HG03378 (cell line): ENCODE results near the gene C2orf81.
A peak's percentile ranks its signal among the peaks of the same experiment; 100 is the strongest.
"Not testable (repeated sequence)": the region's sequence is repeated elsewhere in the genome, so short reads cannot be mapped to it uniquely, and the experiment has no call there.

Experiments
- ATAC-seq: cut with Tn5 transposase; IDR thresholded peaks from one replicate; pipeline ENCODE4 v1.9.1; 2021; ENCODE audit warnings: mild to moderate bottlenecking, moderate library complexity; ENCODE audit not compliant: unreplicated experiment

C2orf81 gene

DNA sequence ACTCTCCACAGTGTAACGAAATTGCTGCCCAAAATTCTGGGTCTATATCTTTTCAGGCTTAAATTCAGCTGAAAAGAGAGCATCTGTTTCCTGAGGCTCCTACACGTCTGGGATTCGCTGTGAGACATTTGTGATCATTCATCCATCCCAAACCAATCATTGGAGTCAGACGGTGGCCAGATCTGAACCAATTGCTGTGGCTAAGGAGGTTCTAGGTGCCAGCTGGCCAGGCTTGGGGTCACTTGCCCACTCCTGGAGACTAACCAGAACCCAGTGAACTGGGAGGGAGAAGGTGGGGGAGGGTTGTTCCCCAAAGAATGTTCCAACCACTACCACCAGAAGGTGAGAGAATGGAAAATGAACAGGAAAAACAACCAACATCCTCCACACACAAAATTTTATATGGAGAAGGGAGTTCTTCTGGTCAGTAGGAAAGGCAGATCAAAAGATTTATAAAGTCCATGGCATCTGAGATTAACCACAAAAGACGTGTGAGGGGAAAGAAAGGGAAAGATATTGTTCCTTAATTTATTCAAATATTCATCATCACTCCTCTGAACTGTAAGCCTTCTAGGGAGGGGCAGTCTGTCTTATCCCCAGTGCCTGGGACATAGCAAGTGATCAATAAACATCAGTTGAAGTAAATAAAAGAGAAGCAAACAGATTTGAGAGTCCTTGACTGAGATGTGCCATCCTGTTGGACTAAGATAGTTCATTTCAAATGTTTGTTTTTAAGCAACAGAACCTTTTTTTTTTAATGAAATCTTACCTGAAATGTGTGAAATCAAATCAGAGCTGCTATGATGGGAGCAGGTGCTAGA is 23.3 kb upstream of the C2orf81 start:
- ATAC-seq: no peak

DNA sequence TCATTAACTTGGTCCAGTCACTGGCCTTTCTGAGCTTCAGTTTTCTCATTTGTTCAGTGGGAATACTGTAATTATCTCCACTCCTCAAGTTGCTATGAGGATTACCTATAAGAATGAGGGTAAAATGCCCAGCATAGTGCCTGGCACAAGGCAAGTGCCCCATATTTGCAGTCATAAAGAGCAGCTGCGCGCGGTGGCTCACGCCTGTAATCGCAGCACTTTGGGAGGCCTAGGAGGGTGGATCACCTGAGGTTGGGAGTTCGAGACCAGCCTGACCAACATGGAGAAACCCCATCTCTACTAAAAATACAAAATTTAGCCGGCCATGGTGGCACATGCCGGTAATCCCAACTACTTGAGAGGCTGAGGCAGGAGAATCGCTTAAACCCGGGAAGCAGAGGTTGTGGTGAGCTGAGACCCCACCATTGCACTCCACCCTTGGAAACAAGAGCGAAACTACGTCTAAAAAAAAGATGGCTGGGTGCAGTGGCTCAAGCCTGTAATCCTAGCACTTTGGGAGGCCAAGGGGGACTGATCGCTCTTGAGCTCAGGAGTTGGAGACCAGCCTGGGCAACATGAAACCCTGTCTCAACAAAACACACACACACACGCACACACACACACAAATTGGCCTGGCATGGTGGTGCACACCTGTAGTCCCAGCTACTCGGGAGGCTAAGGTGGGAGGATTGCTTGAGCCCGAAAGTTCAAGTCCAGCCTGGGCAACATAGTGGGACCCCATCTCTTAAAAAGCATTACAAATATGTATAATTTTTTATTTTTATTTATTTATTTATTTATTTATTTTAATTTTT is 21.3 kb upstream of the C2orf81 start:
- ATAC-seq: not testable (repeated sequence)

DNA sequence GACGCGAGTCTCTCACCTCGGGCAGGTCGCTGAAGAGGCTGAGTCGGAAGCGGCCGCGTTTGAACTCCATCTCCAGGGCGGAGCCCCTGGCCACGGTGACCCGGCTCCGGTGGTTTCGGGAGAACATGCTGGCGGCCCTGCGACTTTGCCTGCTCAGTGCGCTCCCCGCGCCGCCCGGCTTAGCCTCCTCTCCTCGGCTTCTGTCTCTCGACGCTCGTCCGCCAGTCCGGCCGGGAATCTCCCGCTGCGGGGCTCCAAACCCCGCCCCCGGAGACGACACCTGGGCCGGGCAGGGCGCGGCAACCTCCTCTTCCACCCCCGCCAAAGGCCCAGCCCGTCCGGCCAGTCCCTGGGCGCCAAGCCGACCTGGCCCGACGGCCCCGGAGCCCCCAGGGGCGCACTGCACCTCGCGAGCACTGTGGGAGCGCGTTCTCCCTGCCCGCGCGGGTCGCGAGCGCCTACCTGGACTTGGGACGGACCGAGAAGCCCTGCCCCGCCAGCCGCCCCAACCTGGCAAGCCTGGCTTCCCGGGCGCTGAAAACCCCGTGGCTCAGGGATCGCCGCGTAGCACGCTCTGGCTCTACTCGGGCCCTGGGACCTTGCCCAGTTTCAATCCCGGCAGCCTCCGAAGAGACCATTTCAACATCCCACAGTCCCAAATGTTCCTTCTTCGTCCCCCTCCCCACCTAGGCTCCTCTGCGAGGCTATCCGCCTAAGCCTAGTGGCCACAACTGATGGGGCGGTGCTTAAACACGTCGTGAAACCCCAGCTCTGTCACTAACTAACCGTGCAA is 20.5 kb upstream of the C2orf81 start, which contains the start of gene RTKN:
Gene RTKN (minus strand): TSS at position 248 of the 793 bp plus-strand sequence. CDS start 121 bp downstream, at position 127.
- ATAC-seq: no peak

DNA sequence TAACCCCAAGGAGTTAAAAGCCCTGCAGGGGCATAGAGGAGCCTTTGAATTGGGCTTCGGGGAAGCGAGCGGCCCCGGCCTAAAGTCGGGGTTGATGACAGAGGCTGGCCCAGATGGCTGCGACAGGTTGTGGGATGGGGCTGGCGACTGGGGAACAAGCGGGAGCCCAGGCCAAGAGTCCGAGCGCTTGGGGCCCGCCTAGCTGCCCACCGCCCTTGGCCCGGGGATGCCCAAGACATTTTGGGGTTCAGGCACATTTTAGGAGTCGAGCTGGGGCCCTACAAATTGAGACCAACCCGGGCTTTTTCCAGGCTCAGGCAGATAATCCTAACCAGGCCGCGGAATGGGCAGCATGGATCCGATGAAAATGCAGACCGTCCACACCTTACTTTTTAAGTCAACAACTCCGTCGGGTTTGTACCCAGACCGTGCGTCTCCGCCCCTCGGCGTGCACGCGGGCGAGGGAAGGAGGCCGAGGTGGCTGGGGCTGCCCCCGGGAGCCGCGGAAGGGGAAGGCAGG is 19.8 kb upstream of the C2orf81 start:
- no peak for ATAC-seq

DNA sequence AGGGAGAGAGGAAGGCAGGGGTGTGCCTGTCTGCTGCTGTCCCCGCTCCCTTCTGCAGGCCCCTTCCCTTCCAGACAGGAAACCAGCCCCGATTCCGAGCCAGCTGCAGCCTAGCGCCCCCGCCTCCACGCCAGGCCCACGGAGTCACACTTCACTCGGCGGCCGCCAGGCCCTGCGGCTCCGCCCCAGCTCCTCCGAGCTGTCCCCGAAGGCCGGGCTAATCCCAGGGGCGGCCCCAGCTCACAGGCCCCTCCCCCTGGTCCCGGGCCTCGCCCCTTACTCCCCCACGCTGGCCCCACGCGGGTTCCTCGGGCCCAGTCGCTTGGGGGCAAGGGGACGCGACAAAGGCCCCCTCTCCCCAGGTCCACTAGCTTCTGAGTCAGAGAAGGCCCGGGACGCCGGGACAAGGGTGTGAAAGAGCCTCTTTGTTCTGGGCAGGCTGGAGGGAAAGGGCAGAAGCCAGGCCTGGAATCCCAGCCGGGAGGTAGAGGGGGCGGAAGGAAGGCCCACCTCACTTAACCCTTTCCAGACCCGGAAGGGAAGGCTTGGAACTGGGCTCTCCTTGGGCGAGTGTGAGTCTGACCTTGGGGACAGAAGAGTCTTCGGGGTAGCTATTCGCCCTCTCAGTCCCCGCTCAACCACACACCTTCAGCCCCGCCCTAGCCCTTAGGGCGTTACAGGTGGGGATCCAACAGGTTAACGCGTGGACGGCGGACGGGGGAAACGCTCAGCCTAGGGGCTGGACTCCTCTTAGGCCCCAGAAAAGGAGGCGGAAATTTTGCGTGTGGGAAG is 19.2 kb upstream of the C2orf81 start:
- ATAC-seq: peak; percentile 70

DNA sequence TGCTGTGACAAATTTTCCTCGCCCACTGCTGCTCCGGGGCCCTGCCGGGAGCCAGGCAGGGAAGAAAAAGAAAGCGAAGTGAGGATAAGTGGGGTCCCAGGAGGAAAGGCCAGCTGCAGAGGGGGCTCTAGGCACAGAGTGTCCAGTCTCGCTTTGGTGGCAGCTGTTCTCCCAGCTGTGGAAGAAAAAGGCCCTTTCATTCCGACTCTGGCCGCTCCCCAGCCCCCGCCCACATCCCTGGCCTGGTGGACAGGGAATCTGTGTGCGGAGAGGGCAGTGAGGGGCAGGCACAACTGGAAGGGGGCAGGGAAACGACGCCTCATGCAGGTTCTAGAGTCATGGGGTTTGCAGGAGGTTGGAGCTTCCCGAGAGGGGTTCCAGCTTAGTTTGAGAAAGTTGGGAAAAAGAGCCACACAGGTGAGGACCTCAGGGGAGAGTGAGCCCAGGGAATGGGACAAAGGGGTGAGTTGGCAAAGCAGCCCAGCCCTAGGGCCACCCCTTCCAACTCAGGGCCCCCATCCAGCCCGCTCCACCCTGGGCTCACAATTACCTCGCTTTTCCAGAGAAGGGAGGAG is 18.5 kb upstream of the C2orf81 start:
- no peak for ATAC-seq

DNA sequence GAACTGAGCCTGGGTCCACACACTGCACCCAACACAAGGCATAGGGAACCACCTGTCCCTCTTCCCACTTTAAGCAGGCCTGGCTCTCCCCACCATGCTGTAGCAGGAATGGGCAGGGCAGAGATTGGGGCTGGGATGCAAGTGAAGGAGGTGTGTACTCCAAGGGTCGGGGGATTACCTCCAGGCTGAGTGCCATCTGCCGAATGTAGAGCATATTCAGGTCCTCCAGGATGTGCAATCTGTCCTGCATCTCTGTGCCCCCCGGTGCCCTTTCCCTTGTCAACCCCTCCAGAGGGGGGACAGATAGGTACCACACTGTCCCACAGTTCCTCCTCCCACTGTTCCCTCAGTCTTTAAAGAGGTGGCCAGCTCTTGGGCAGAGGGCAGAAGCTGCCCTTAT is 18.0 kb upstream of the C2orf81 start:
- no peak for ATAC-seq

DNA sequence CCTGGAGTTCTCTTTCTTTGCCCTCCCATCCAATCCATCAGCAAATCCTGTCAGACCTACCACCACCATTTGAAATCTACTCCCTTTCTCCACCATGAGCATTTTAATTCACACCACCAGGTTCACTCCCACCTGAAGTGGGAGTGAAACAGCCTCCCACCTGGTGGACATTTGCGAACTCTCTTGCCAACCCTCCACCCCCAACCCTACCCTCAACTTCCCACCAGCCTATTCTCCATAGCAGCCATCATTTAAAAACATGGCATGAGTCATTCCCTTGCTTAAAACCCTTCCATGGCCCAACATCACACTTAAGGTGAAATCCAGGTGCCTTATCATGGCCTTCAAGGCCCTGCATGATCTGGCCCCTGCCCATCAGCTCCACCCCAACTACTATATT is 16.8 kb upstream of the C2orf81 start:
- ATAC-seq: no peak

DNA sequence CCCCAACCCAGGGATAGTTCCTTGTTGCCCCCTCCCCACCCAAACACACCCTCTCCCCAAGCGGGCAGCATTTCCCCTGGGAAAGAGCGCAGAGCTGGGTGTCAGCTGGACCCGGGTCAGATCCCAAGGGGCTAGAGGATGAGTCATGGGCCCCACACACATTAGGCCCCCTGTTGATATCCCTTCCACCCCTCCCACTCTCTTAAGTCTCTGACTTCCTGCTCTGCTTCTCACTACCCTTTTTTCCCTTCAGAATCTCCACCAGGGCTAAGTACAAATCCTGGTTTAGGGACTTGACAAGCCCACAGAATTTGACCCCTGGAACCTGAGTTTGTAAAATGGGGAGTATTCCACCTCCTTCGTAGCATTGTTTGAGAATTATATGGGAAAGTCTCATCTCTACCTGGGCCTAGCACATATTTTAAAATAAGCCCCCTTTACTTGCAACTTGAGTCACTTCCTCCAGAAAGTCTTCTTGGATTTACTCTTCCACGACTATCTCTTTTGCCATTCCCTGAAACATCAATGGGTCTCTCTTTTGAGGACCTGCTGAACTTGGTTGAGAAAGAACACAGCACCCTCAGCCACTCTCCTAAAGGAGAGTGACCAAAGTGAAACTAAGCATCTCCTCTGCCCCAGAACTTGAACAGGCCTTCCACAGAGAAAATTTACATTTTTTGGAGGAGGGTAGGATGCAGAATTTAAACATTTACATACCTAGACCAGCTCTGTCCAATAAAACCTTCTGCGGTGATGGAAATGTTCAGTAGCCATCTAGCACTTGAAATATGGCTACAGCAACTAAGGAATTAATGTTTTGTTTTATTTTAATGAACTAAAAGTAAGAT is 15.7 kb upstream of the C2orf81 start:
- no peak for ATAC-seq

DNA sequence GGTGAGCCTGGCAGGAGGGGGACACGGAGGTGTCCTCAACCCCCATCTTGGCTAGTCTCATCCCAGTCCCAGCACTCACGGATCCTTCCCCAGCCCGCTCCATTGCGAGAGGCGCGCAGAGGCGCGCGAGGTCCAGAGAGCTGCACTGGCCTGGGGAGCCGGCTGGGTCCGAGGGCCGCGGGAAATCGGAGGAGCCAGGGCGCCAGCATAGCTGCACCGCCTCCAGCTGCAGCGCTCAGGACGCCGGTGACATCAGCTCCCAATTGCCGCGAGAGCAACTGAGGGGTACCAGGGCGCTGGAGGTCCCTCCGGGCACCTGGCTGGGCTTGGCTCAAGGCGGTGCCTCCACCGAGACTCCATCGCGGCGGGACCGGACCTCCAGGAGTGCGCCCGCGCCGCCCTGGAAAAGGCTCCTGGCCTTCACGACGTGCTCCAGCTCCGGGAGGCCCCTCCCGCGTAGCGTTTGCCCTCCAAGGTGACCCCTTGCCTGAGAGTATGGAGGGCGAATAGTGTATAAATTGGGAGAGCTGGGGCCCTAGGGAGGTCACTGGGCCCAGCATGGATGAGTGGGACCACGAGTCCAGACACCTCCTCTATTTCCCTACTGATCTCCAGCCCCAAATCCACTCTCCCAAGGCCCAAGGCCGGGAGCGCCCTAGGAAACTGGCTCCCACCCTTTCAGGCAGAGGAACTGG is 14.8 kb upstream of the C2orf81 start:
- ATAC-seq: no peak

DNA sequence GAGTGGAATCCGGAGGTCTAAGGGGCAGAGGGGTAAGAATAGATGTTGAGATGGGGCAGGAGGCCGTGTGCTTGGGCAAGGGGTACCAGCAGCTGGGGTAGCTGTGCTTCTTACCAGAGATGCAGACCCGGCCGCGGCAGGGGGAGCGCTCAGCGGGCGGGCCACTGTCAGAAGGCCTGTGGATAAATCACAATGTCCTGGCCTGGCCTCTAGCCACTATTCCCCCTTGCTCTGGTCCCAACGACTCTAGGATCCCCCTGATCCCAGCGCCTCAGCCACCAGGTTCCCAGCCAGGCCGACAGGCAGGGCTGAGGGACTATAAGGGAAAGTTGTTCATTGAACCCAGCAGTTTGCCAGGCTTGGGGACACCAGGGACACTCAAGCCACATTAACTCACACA is 9.1 kb upstream of the C2orf81 start:
- ATAC-seq: no peak

DNA sequence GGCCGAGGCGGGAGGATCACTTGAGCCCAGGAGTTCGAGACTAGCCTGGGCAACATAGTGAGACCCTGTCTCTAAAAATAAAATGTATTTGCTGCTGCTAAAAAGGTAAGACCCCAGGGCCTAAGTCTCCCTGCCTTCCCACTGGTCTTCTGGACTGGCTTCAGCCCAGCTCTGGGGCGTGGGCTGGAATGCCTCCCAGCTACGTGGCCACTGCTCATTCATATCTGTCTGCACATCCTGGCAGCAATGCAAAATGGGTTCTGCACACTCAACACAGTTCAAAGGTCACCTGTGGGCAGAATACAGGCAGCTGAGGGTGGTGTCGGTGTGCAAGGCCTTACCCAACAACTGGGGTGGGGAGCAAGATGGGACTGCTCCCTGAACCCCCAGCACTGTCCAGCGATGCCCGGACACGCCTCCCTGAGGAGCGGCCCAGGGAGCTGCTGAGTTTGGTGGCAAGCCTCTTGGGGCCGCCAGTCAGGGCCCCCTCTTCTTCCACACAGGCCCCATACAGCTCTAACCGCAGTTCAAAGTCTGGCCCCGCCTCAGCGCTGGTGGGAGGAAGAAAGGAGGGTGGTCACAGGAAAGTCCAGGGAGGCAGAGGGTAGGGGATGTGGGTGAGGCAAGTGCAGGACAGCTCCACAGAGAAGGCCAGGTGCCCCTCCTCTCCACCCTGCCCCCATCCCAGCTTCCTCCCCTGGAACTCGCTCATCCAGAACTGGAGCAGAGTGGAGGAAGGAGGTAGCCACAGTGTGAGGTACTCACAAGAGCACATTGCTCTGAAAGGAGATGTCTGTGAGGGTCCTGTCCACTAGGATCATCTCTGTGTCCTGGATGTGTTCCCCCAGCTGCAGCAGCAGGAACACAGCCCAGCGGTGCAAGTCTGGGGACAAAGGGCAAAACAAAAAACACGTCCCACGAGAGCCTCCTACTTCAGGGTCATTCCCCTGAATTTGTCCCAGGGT is 8.3 kb upstream of the C2orf81 start:
- no peak for ATAC-seq

DNA sequence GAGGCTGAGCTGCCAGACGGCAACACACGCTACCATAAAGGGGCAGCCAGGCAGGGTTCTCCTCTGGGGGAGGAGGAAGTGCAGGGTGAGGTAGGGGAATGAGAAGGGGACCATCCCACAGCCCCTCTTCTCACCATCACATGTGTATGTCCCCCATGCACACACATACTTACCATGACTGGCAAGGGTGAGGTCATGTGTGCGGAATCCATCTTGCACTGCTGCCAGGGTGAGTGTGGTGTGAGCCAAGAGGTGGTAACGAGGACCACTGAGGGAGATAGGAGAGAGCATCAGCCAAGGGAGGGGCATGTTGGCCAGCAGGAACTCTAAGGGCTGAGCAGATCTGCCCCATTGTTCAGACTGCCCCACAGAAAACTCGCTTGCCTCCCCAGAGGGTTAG is 7.3 kb upstream of the C2orf81 start:
- no peak for ATAC-seq

DNA sequence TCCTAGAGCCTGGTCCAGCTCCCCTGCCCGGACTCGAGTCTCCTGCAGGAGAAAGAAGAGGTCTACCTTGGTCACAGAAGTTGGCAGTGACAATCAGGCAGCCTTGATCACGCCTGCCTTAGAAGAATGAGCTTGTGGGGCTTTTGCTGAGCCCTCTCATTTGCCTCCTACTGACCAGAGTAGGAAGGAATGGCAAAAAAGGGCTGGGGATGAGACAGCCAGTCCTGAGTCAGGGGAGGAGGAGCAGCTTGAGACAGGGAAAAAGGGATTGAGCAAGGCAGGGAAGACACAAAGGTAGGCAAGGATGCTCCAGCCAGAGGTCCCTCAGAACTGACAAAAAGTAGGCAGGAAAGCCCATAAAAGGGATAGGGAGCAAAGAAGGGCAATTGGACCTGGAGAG is 6.1 kb upstream of the C2orf81 start:
- ATAC-seq: no peak

DNA sequence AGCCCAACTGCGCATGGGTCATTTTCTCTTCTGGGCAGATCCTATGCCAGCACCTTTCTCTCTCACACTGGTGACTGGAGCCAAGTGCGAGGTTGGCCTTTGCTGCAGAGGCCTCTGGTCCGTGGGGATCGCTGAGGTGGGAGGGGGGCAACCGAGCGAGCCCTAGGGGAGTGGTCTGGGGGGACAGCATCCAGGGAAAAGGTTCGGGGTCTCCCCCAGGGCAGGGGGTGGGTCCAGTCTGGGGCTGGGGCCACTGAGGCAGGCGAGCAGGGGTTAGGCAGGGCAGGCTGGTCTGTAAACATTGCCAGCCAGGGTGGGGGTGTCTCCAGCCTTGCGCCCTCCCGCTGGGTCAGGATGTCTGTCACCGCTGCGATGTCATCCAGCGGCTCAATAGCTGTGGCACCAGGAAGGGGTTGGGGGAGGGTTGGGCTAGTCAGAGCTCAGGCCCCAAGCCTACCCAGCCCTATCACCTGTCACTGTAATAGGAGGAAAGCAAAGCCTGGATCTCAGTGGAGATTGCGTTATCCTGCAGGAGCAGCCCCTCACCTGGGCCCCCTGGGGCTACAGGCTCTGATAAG is 4.9 kb upstream of the C2orf81 start:
- no peak for ATAC-seq

DNA sequence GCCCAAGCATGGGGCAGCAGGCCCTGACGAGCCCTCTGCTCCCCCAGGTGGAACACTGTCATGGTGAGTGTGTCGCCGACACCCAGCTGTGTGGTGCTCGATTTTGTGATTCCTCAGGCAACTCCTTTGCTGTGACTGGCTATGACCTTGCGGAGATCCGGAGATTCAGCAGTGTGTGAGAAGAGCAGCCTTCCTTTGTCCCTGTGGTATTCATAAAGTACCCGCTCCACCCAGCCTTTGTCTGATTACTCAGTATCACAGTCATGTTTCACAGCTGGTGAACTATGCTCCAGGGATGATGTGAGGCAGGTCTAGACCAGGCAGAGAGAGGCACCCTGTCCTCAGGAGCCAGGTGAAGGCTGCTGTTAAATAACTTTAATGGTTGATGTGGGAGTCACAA is 4.1 kb upstream of the C2orf81 start:
- ATAC-seq: no peak

DNA sequence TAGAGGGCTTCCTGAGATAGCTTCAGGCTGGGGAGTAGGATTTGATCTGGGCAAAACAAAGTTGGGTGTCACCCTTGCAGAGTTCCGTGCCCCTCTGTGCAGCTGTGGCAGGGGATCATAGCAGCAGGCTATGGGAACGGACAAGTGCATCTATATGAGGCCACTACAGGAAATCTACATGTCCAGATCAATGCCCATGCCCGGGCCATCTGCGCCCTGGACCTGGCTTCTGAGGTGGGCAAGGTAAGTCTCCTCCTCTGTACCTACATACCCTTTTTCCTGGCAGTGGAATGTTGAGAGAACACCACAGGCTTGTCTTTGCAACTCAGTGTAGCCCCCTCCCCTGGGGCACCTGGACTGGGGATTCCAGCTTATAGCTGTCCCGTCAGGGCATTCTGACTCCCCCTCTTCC is 3.6 kb upstream of the C2orf81 start:
- ATAC-seq: no peak
